K562 (cell line): ENCODE results near the gene ABCD3. TPM values are rescaled to one million over a fixed set of nuclear protein-coding genes. Genes with fewer than 3 reads are reported as not detected.

Experiments used
- ATAC-seq: fragments of 200-7000 bp; cut with Tn5 transposase; 3 replicates; pipeline ENCODE4 v1.9.1; 2020; ENCODE audit warnings: moderate library complexity
- BruUV-seq: library from RNA; stranded (reverse); fragments of 400-500 nt; replicated peaks from 2 replicates; lab custom pipeline; 2021; lab: Mats Ljungman, UMichigan
- CTCF ChIA-PET: fragments of 300-600 bp; formaldehyde crosslinking; extraction: SDS; loops from one replicate; lab custom pipeline; 2021; ENCODE audit warnings: low intra/inter-chr PET ratio; lab: Yijun Ruan, JAX
- POLR2A ChIA-PET: fragments of 300-600, 350-650 bp; sonication (Branson Sonifier 250); formaldehyde crosslinking; extraction: SDS; loops from one replicate; lab custom pipeline; 2021; ENCODE audit warnings: antibody characterized with exemption, inconsistent platforms; lab: Yijun Ruan, JAX
- DNase-seq, 4 experiments: peaks; one replicate each; pipeline versions ENCODE4 v3.0.0 to v3.0.0-alpha.2; 2011 to 2018; ENCODE audit warnings: low spot score in 3 of 4, mixed read lengths in 3 of 4; ENCODE audit errors: extremely low read depth in 1 of 4
- FAIRE-seq: peaks from 2 replicates; lab custom pipeline; 2011; peaks lifted over from hg19 to GRCh38; lab: Jason Lieb, UNC
- H2AFZ ChIP-seq: 2 replicates; pipeline ENCODE4 v1.6.0; 2011; ENCODE audit warnings: low read depth, low read length, control low read depth, inconsistent platforms
- H3K27ac ChIP-seq: fragments of 200-600 bp; 3 replicates; pipeline ENCODE4 v1.8.0; 2011; ENCODE audit warnings: low read depth, mild to moderate bottlenecking, control low read depth, inconsistent platforms, low read length, moderate library complexity, mixed read lengths; ENCODE audit errors: extremely low read depth
- H3K27me3 ChIP-seq, 2 experiments: fragments of 300-600 bp in 1 of 2; 2 replicates in 1 of 2; 3 replicates in 1 of 2; pipeline versions ENCODE4 v1.6.0 to v1.8.0; 2011; ENCODE audit warnings: inconsistent platforms in 2 of 2, low read length in 2 of 2, mild to moderate bottlenecking in 1 of 2, mixed read lengths in 1 of 2, moderate library complexity in 1 of 2; ENCODE audit not compliant: control insufficient read depth in 2 of 2, insufficient read depth in 2 of 2
- H3K36me3 ChIP-seq: fragments of 300-600 bp; 3 replicates; pipeline ENCODE4 v1.8.0; 2011; ENCODE audit warnings: mild to moderate bottlenecking, low read length, inconsistent platforms; ENCODE audit not compliant: control insufficient read depth, insufficient read depth
- H3K4me1 ChIP-seq, 2 experiments: fragments of 200-600 bp in 1 of 2; replicated peaks in 1 of 2; 2 replicates in 1 of 2; 3 replicates in 1 of 2; pipeline versions ENCODE4 v1.5.1 to v1.8.0; 2011; ENCODE audit warnings: inconsistent platforms in 2 of 2, low read length in 2 of 2, mild to moderate bottlenecking in 1 of 2, mixed read lengths in 1 of 2, moderate library complexity in 1 of 2; ENCODE audit not compliant: control insufficient read depth in 2 of 2, insufficient read depth in 2 of 2
- H3K4me2 ChIP-seq: 2 replicates; pipeline ENCODE4 v1.6.1; 2011; ENCODE audit warnings: low read length, control low read depth, inconsistent platforms, mixed read lengths; ENCODE audit not compliant: insufficient read depth
- H3K4me3 ChIP-seq: fragments of 200-600 bp; sonication (generic), shearing (Covaris generic); 2 replicates; pipeline ENCODE4 v1.5.1; 2016; ENCODE audit warnings: control low read depth, inconsistent platforms
- H3K79me2 ChIP-seq: fragments of 200-600 bp; 3 replicates; pipeline ENCODE4 v1.8.0; 2011; ENCODE audit warnings: low read length, inconsistent platforms; ENCODE audit not compliant: control insufficient read depth, insufficient read depth
- H3K9ac ChIP-seq, 2 experiments: 2 replicates each; pipeline versions ENCODE4 v1.6.0 to v1.6.1; 2011; ENCODE audit warnings: low read depth in 2 of 2, low read length in 2 of 2, control low read depth in 1 of 2, inconsistent platforms in 1 of 2, mild to moderate bottlenecking in 1 of 2, mixed read lengths in 1 of 2; ENCODE audit not compliant: insufficient read depth in 1 of 2
- H3K9me1 ChIP-seq: one replicate; pipeline ENCODE4 v1.6.0; 2011; ENCODE audit warnings: inconsistent platforms, mild to moderate bottlenecking, low read length, moderate library complexity; ENCODE audit not compliant: control insufficient read depth, insufficient read depth
- H3K9me3 ChIP-seq: replicated peaks from 2 replicates; pipeline ENCODE4 v1.5.1; 2011; ENCODE audit warnings: low read depth, low read length, inconsistent platforms; ENCODE audit not compliant: control insufficient read depth, insufficient read depth
- H4K20me1 ChIP-seq: replicated peaks from 2 replicates; pipeline ENCODE4 v1.6.1; 2011; ENCODE audit warnings: low read length, inconsistent platforms, mixed read lengths; ENCODE audit not compliant: control insufficient read depth, insufficient read depth
- GABPA ChIP-seq: fragments of 200-800 bp; sonication (Bioruptor generic); conservative IDR thresholded peaks from 2 replicates; pipeline ENCODE4 v1.6.1; 2016; ENCODE audit warnings: low read depth, missing genetic modification characterization, missing compliant biosample characterization
- HDGF ChIP-seq: fragments of 450-650 bp; IDR thresholded peaks from 2 replicates; pipeline ENCODE4 v1.6.1; 2016
- HMG20A ChIP-seq: fragments of 450-650 bp; formaldehyde crosslinking; conservative IDR thresholded peaks from 2 replicates; pipeline ENCODE4 v1.4.0; 2020; ENCODE audit warnings: mild to moderate bottlenecking, mixed read lengths
- HMG20B ChIP-seq: fragments of 250-450 bp; sonication (Bioruptor Pico); IDR thresholded peaks from 2 replicates; pipeline ENCODE4 v1.5.0; 2021; ENCODE audit warnings: mild to moderate bottlenecking
- JUN ChIP-seq, 2 experiments: sonication (generic) in 1 of 2; formaldehyde crosslinking in 1 of 2; IDR thresholded peaks; 2 replicates each; pipeline versions ENCODE4 v1.6.1 to v1.8.0; 2012 to 2022; ENCODE audit warnings: borderline replicate concordance in 2 of 2, mild to moderate bottlenecking in 2 of 2, improper control_type of control experiment in 1 of 2, low read depth in 1 of 2, low read length in 1 of 2, missing genetic modification reagents in 1 of 2
- NFRKB ChIP-seq: fragments of 450-650 bp; IDR thresholded peaks from 2 replicates; pipeline ENCODE4 v1.6.1; 2016; ENCODE audit warnings: low read depth
- PURB ChIP-seq: sonication (generic); formaldehyde crosslinking; IDR thresholded peaks from 2 replicates; pipeline ENCODE4 v1.9.0; 2021; ENCODE audit warnings: low read depth, mild to moderate bottlenecking, missing genetic modification reagents
- RFX5 ChIP-seq: IDR thresholded peaks from 2 replicates; pipeline ENCODE4 v1.6.1; 2011; ENCODE audit warnings: low read depth, mild to moderate bottlenecking, improper control_type of control experiment, low read length
- SOX6 ChIP-seq: fragments of 450-650 bp; IDR thresholded peaks from 2 replicates; pipeline ENCODE4 v1.6.1; 2014; ENCODE audit warnings: mild to moderate bottlenecking
- ZFPM2 ChIP-seq: fragments of 250-450 bp; sonication (Bioruptor Pico); IDR thresholded peaks from 2 replicates; pipeline ENCODE4 v1.5.1; 2022; ENCODE audit warnings: mild to moderate bottlenecking
- ZNF584 ChIP-seq: fragments of 200-800 bp; sonication (Bioruptor generic); IDR thresholded peaks from 2 replicates; pipeline ENCODE4 v1.6.1; 2016; ENCODE audit warnings: low read depth, mild to moderate bottlenecking, missing genetic modification characterization, missing compliant biosample characterization
- WGBS: fragments of 100-300 bp; shearing (Covaris generic); methylation state at CpG from one replicate; pipeline ENCODE4 v1.1.6; 2016; ENCODE audit warnings: low coverage, mixed read lengths; ENCODE audit not compliant: insufficient coverage; ENCODE audit errors: missing lambda C conversion rate; 5-methylcytosine and 5-hydroxymethylcytosine counted together
- in situ Hi-C: fragments of 300-500 bp; cut with MboI; formaldehyde crosslinking; loops from 4 replicates; pipeline ENCODE4 v1.15.0; 2018; ENCODE audit warnings: inconsistent platforms, mixed read lengths
- intact Hi-C: fragments of 100-400 bp; cut with micrococcal nuclease; formaldehyde crosslinking; loops from 2 replicates; pipeline ENCODE4 v1.14.2; 2022
- polyA plus RNA-seq, 8 experiments: library from polyadenylated mRNA; depleted of rRNA in 4 of 8; stranded (reverse) in 5 of 8; unstranded in 3 of 8; fragments of >200 nt; fragmentation: Nextera tagmentation in 2 of 8; fragmentation: Illumina TruSeq in 1 of 8; extraction: Ambion mirVana in 2 of 8; extraction: Trizol in 1 of 8; gene quantifications; 2 replicates each; pipeline versions ENCODE4 v1.2.1 to v1.2.3, GENCODE V29; 2011 to 2014; ENCODE audit warnings: inconsistent platforms in 1 of 8, missing spikeins in 1 of 8
- total RNA-seq, 7 experiments: library from RNA; depleted of rRNA in 6 of 7; stranded (reverse); fragments of >200 nt in 6 of 7; fragmentation: Illumina TruSeq in 2 of 7; extraction: Trizol in 2 of 7; gene quantifications; 2 replicates each; pipeline versions ENCODE4 v1.2.1 to v1.2.3, GENCODE V29; 2011 to 2021; ENCODE audit warnings: low replicate concordance in 1 of 7

ABCD3 gene
- total and polyA plus RNA-seq, 9 of the 15 experiments (the other 6 are each of a cell fraction or from before 2014, with no cell fraction given) = 11.0 to 30.7 (median 15.5) TPM

GRCh38 chr1:94539496-94539895, 121.3 kb downstream of the ABCD3 start:
- no peak for FAIRE-seq
- no peaks in the 10 kb centered on the region for H3K79me2 ChIP-seq
- intact Hi-C loops (no loop called here), in situ Hi-C loops (no loop called here)
- H3K9me3 ChIP-seq = no peaks in the 10 kb centered on the region
- ChIA-PET CTCF (no interaction called here), POLR2A (interaction anchor here (0.6 to 1.1 kb wide), 2 partner anchors 13 to 526 kb away, joined by 3 read pairs; no protein-coding TSS in a partner anchor)
- no peak overlapping the region for H3K27ac ChIP-seq
- BruUV-seq = no TSS peak
- H3K9ac ChIP-seq = no peak overlapping the region
- no peak for ATAC-seq
- H4K20me1 ChIP-seq = peaks cover 4% of the 10 kb centered on the region; the same call in 1 of the 2 replicates
- H3K36me3 ChIP-seq = no peaks in the 10 kb centered on the region
- no peak overlapping the region for H3K4me2 ChIP-seq
- H3K9me1 ChIP-seq = no peaks in the 10 kb centered on the region
- H3K4me1 ChIP-seq = peaks cover 3 to 13% of the 10 kb centered on the region in 2 experiments; a peak in 1 of 5 replicates
- WGBS = 0% methylated on average over 3 of the region's 3 CpGs
- no peak overlapping the region for H3K4me3 ChIP-seq
- no peak overlapping the region for H2AFZ ChIP-seq
- no peak for DNase-seq
- peaks cover 21 to 55% of the 10 kb centered on the region in 2 experiments for H3K27me3 ChIP-seq
- TF ChIP-seq HDGF (no peak), JUN (IDR thresholded peaks at IDR 0.05; ENCODE audit: borderline replicate concordance, low read depth, low read length) (no peak), JUN (CRISPR knock-in tag; IDR thresholded peaks at IDR 0.05; ENCODE audit: borderline replicate concordance) (no peak), GABPA (tag) (no peak), HMG20B (no peak), HMG20A (CRISPR knock-in tag) (no peak), RFX5 (no peak), PURB (CRISPR knock-in tag) (no peak), SOX6 (no peak), ZNF584 (CRISPR knock-in tag) (no peak), ZFPM2 (no peak), NFRKB (no peak)
